Measurements from ENCODE around the gene THUMPD3. TPM values are rescaled to one million over a fixed set of nuclear protein-coding genes. Genes with fewer than 3 reads are reported as not detected.

The THUMPD3 gene
- polyA plus RNA-seq, 3 donors: 10.2 to 13.1 (median 11.5) TPM

DNA sequence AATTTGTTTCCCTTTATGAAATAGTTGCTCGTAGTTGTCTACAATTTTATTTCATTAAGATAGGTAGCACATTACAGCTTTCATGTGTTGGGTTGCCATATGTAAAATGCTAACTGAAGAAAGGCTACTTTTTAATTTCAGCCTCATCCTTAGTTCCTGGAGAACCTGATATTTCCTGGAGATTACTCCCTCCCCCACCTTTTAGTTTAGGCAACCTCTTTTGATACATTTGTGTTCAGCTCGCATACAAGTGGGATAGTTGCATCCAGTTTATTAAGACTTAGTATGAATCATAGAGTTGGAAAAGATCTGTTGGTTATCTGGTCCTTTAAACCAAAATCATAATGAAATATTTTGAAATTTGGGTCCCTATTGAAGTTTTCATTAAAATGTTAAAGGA, 40.6 kb downstream of the THUMPD3 start:
- Mint-ChIP-seq H3K27ac (no peak overlapping the region), H3K4me3 (no peak overlapping the region), H3K36me3 (no peaks in the 10 kb centered on the region), H3K4me1 (peaks cover 63% of the 10 kb centered on the region), H3K27me3 (ENCODE audit: low read depth in 3 of 3) (no peaks in the 10 kb centered on the region), H3K9me3 (no peaks in the 10 kb centered on the region)
- H3K9me3 ChIP-seq (replicated peaks in 1 of 2; ENCODE audit: control insufficient read depth in 1 of 2, insufficient read depth in 1 of 2, low read length in 2 of 2): no peaks in the 10 kb centered on the region
- no peak overlapping the region for H3K27ac ChIP-seq (ENCODE audit: low read depth in 1 of 2, low read length in 2 of 2)
- H3K36me3 ChIP-seq (replicated peaks in 1 of 2; ENCODE audit: control insufficient read depth in 1 of 2, insufficient read depth in 2 of 2, low read length in 2 of 2): no peaks in the 10 kb centered on the region
- H3K4me2 ChIP-seq (replicated peaks; ENCODE audit: extremely low read depth, low read length, poor library complexity, severe bottlenecking): no peak overlapping the region
- peaks cover 84% of the 10 kb centered on the region for H4K20me1 ChIP-seq (ENCODE audit: insufficient read depth, low read length)
- intact Hi-C loops (cut with micrococcal nuclease): no loop called here
- no peaks in the 10 kb centered on the region for H3K27me3 ChIP-seq (ENCODE audit: control insufficient read depth in 2 of 2, insufficient read depth in 2 of 2, low read length in 2 of 2)
- H3K4me1 ChIP-seq (ENCODE audit: control insufficient read depth in 1 of 2, insufficient read depth in 2 of 2, low read length in 2 of 2): peaks cover 16 to 38% of the 10 kb centered on the region in 2 donors
- WGBS (ENCODE audit: insufficient coverage): no CpG with 5 or more reads among the region's 2 CpGs
- no peak for DNase-seq
- H3K4me3 ChIP-seq (replicated peaks in 1 of 3; ENCODE audit: low read depth in 2 of 3, low read length in 3 of 3): no peak overlapping the region
- H3K9ac ChIP-seq (ENCODE audit: insufficient read depth, low read length, poor library complexity, severe bottlenecking): no peak overlapping the region
- no peak overlapping the region for H2AFZ ChIP-seq (ENCODE audit: insufficient read depth, low read depth, low read length, poor library complexity, severe bottlenecking)
- H3K79me2 ChIP-seq (ENCODE audit: insufficient read depth, low read length): peaks cover 100% of the 10 kb centered on the region
- TF ChIP-seq, protein P1, sequence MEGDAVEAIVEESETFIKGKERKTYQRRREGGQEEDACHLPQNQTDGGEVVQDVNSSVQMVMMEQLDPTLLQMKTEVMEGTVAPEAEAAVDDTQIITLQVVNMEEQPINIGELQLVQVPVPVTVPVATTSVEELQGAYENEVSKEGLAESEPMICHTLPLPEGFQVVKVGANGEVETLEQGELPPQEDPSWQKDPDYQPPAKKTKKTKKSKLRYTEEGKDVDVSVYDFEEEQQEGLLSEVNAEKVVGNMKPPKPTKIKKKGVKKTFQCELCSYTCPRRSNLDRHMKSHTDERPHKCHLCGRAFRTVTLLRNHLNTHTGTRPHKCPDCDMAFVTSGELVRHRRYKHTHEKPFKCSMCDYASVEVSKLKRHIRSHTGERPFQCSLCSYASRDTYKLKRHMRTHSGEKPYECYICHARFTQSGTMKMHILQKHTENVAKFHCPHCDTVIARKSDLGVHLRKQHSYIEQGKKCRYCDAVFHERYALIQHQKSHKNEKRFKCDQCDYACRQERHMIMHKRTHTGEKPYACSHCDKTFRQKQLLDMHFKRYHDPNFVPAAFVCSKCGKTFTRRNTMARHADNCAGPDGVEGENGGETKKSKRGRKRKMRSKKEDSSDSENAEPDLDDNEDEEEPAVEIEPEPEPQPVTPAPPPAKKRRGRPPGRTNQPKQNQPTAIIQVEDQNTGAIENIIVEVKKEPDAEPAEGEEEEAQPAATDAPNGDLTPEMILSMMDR (IDR thresholded peaks at IDR 0.05): no peak

DNA sequence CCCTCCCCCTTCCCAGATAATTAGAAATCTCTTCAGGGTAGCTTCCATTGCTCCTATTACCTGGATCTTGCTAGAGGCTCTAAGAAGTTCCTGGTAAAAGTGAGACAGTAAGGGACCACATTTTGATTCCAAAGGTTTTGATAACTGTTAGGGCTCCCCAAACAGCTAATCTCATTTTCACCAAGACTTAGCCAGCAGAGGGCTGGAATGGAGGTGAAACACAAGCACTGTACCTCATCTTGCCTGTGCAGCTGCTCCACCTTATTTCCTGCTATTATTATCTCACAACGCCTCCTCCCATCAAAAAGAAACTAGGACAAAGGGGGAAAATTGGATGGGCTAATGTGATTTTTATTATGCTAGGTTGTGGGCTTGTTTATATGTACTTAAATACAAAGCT, 41.8 kb downstream of the THUMPD3 start:
- no peak for DNase-seq
- Histone ChIP-seq H3K79me2 (ENCODE audit: insufficient read depth, low read length) (peaks cover 100% of the 10 kb centered on the region), H3K4me3 (replicated peaks in 1 of 3; ENCODE audit: low read depth in 2 of 3, low read length in 3 of 3) (no peak overlapping the region), H3K4me2 (replicated peaks; ENCODE audit: extremely low read depth, low read length, poor library complexity, severe bottlenecking) (no peak overlapping the region), H3K9ac (ENCODE audit: insufficient read depth, low read length, poor library complexity, severe bottlenecking) (no peak overlapping the region), H3K9me3 (replicated peaks in 1 of 2; ENCODE audit: control insufficient read depth in 1 of 2, insufficient read depth in 1 of 2, low read length in 2 of 2) (no peaks in the 10 kb centered on the region), H3K36me3 (replicated peaks in 1 of 2; ENCODE audit: control insufficient read depth in 1 of 2, insufficient read depth in 2 of 2, low read length in 2 of 2) (no peaks in the 10 kb centered on the region), H2AFZ (ENCODE audit: insufficient read depth, low read depth, low read length, poor library complexity, severe bottlenecking) (no peak overlapping the region), H3K27ac (ENCODE audit: low read depth in 1 of 2, low read length in 2 of 2) (peak overlapping the region in 1 of 2 donors; percentile 26), H3K27me3 (ENCODE audit: control insufficient read depth in 2 of 2, insufficient read depth in 2 of 2, low read length in 2 of 2) (no peaks in the 10 kb centered on the region), H3K4me1 (ENCODE audit: control insufficient read depth in 1 of 2, insufficient read depth in 2 of 2, low read length in 2 of 2) (peaks cover 7 to 34% of the 10 kb centered on the region in 2 donors), H4K20me1 (ENCODE audit: insufficient read depth, low read length) (peaks cover 86% of the 10 kb centered on the region)
- H3K4me1 Mint-ChIP-seq: peaks cover 60% of the 10 kb centered on the region
- H3K36me3 Mint-ChIP-seq: no peaks in the 10 kb centered on the region
- no peak overlapping the region for H3K4me3 Mint-ChIP-seq
- no peaks in the 10 kb centered on the region for H3K27me3 Mint-ChIP-seq (ENCODE audit: low read depth in 3 of 3)
- intact Hi-C loops (cut with micrococcal nuclease): no loop called here
- TF ChIP-seq, protein P1 (IDR thresholded peaks at IDR 0.05): no peak
- no CpG with 5 or more reads among the region's 1 CpG for WGBS (ENCODE audit: insufficient coverage)
- peak overlapping the region in 1 of 7 donors; percentile 79 for H3K27ac Mint-ChIP-seq
- no peaks in the 10 kb centered on the region for H3K9me3 Mint-ChIP-seq
